GM03348 (cell line): Measurements from ENCODE around the gene SPRYD3.
"Not testable (repeated sequence)": the region's sequence is repeated elsewhere in the genome, so short reads cannot be mapped to it uniquely, and the experiment has no call there.

Source experiments
- DNase-seq: peaks from one replicate; pipeline ENCODE4 v3.0.0; 2012; ENCODE audit warnings: low spot score

The SPRYD3 gene

GRCh38 chr12:53079226-53080117 lies at the start of gene SPRYD3:
Gene SPRYD3 (minus strand): TSS chr12:53079390. CDS start chr12:53079333, 57 bp downstream.
- peak; percentile 100 for DNase-seq

- no peak for DNase-seq
Observed at GRCh38 chr12:53127169-53127568, 48.0 kb upstream of the SPRYD3 start.

- no peak for DNase-seq
Observed at GRCh38 chr12:53124352-53124723, 45.1 kb upstream of the SPRYD3 start.

- peak; percentile 66 for DNase-seq
Observed at GRCh38 chr12:53123578-53124351, 44.6 kb upstream of the SPRYD3 start.

- no peak for DNase-seq
Observed at GRCh38 chr12:53122961-53123468, 43.8 kb upstream of the SPRYD3 start.

- DNase-seq: no peak
Observed at GRCh38 chr12:53120685-53121525, 41.7 kb upstream of the SPRYD3 start.

- no peak for DNase-seq
Observed at GRCh38 chr12:53118751-53119300, 39.6 kb upstream of the SPRYD3 start.

- DNase-seq: no peak
Observed at GRCh38 chr12:53115891-53116648, 36.9 kb upstream of the SPRYD3 start.

GRCh38 chr12:53115112-53115890 lies 36.1 kb upstream of the SPRYD3 start:
- DNase-seq: no peak

- DNase-seq: no peak
Observed at GRCh38 chr12:53113951-53114350, 34.8 kb upstream of the SPRYD3 start.

GRCh38 chr12:53113136-53113705 lies 34.0 kb upstream of the SPRYD3 start:
- no peak for DNase-seq

GRCh38 chr12:53112431-53112830 lies 33.2 kb upstream of the SPRYD3 start:
- not testable (repeated sequence) for DNase-seq

GRCh38 chr12:53107122-53107521 lies 27.9 kb upstream of the SPRYD3 start:
- DNase-seq: no peak

- DNase-seq: no peak
Observed at GRCh38 chr12:53105712-53106439, 26.7 kb upstream of the SPRYD3 start.

- DNase-seq: no peak
Observed at GRCh38 chr12:53105256-53105655, 26.1 kb upstream of the SPRYD3 start.

GRCh38 chr12:53103860-53104305 lies 24.7 kb upstream of the SPRYD3 start:
- no peak for DNase-seq

GRCh38 chr12:53102883-53103807 lies 24.0 kb upstream of the SPRYD3 start, which contains the start of gene SOAT2:
Gene SOAT2 (plus strand): TSS chr12:53103486. CDS start chr12:53103578, 92 bp downstream.
- no peak for DNase-seq
